SU-DHL-6 (cell line): ENCODE measurements around the gene HPS4.

ENCODE experiments used
- H2AFZ ChIP-seq: fragments of 200-600 bp; sonication (generic); 2 replicates; pipeline ENCODE4 v1.6.1; 2014; ENCODE audit warnings: low read depth, mild to moderate bottlenecking, moderate library complexity, mixed read lengths, antibody characterized with exemption, low read length; ENCODE audit not compliant: severe bottlenecking
- H3F3A ChIP-seq: fragments of 200-600 bp; shearing (Covaris generic); 2 replicates; pipeline ENCODE4 v1.6.0; 2016; ENCODE audit warnings: antibody characterized with exemption, mild to moderate bottlenecking; ENCODE audit not compliant: insufficient read depth
- H3K27ac ChIP-seq: fragments of 200-600 bp; sonication (generic); 2 replicates; pipeline ENCODE4 v1.5.1; 2016; ENCODE audit warnings: low read depth, mild to moderate bottlenecking, low read length, moderate library complexity, mixed read lengths
- H3K27me3 ChIP-seq: fragments of 200-600 bp; sonication (generic), shearing (Covaris generic); 2 replicates; pipeline ENCODE4 v1.6.0; 2014; ENCODE audit warnings: mild to moderate bottlenecking, low read length
- H3K36me3 ChIP-seq: fragments of 200-600 bp; sonication (generic); 2 replicates; pipeline ENCODE4 v1.6.1; 2014; ENCODE audit warnings: mild to moderate bottlenecking, low read length, mixed read lengths
- H3K4me2 ChIP-seq: fragments of 300-600, 200-600 bp; shearing (Covaris generic), sonication (generic); 2 replicates; pipeline ENCODE4 v1.6.0; 2014; ENCODE audit warnings: low read length, low read depth, mild to moderate bottlenecking; ENCODE audit not compliant: poor library complexity, severe bottlenecking
- H3K4me3 ChIP-seq: fragments of 200-600 bp; sonication (generic); 2 replicates; pipeline ENCODE4 v1.5.1; 2014; ENCODE audit warnings: antibody characterized with exemption, low read length, mild to moderate bottlenecking, mixed read lengths; ENCODE audit not compliant: insufficient read depth, poor library complexity, severe bottlenecking
- H3K79me2 ChIP-seq: fragments of 200-600 bp; sonication (generic); 2 replicates; pipeline ENCODE4 v1.6.1; 2014; ENCODE audit warnings: mild to moderate bottlenecking, low read length, moderate library complexity; ENCODE audit not compliant: insufficient read depth
- H3K9ac ChIP-seq: fragments of 200-600 bp; sonication (generic); 2 replicates; pipeline ENCODE4 v1.7.0; 2014; ENCODE audit warnings: mild to moderate bottlenecking, low read length
- H3K9me2 ChIP-seq: fragments of 200-600 bp; sonication (generic); replicated peaks from 2 replicates; pipeline ENCODE4 v1.6.1; 2014; ENCODE audit warnings: low read length; ENCODE audit not compliant: insufficient read depth
- H3K9me3 ChIP-seq: fragments of 200-600 bp; sonication (generic); 2 replicates; pipeline ENCODE4 v1.6.1; 2014; ENCODE audit warnings: low read length, mixed read lengths; ENCODE audit not compliant: insufficient read depth
- H4K20me1 ChIP-seq: fragments of 200-600 bp; sonication (generic); 2 replicates; pipeline ENCODE4 v1.6.1; 2014; ENCODE audit warnings: low read depth, mild to moderate bottlenecking, antibody characterized with exemption, low read length, moderate library complexity, mixed read lengths
- EZH2phosphoT487 ChIP-seq: fragments of 200-600 bp; sonication (generic), shearing (Covaris generic); conservative IDR thresholded peaks from 2 replicates; pipeline ENCODE4 v1.6.1; 2018; ENCODE audit warnings: mild to moderate bottlenecking, antibody characterized with exemption, low read length, moderate library complexity, mixed read lengths
- TF ChIP-seq, protein P1 (sequence below): fragments of 200-600 bp; sonication (generic); IDR thresholded peaks from one replicate; pipeline ENCODE4 v1.5.1; 2017; ENCODE audit warnings: antibody characterized with exemption, mild to moderate bottlenecking, low read length, moderate library complexity; ENCODE audit not compliant: insufficient read depth, poor library complexity, severe bottlenecking

Gene HPS4

DNA sequence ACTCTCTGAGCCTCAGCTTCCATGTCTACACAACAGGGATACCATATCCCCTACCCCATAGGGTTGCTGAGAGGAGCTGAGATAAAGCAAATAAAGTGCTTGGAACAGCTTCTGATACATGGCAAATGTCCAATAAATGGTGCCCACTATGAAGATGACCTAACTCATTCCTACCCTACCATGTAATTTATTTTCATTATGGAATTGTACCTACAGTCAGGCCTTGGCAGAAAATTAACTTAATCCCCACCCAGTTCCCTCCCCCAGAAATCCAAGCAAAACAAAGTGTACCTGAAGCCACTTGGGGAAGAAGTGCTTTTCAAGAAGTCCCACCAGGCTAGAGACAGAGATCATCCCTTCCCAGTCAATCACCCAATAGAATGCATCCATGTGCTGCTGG lies 10.9 kb upstream of the HPS4 start:
- Histone ChIP-seq H3K36me3 (peaks cover 26% of the 10 kb centered on the region; the same call in 1 of the 2 replicates), H3K4me2 (no peak overlapping the region)

DNA sequence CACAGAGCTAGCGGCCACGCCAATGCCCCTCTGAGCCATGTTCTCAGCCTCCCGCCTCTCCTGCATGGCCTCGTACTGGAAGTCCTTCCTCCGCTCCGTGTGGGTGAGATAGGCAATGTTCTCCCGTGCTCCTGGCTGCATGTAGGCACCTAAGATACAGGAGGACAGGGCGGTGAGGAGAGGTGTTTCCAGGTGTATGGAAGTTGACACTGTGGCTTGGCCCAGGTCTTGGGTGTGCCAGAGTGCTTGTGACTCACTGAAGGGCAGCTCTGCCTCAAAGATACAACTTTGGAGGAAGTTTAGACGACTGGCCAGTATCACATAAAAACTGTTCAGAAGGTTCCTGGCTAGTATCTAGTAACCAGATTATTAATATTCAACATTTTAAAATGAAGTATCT lies 8.6 kb upstream of the HPS4 start:
- Histone ChIP-seq H3K9ac (no peak overlapping the region), H3K4me3 (no peak overlapping the region), H3K79me2 (no peaks in the 10 kb centered on the region), H3K4me2 (no peak overlapping the region), H3F3A (no peaks in the 10 kb centered on the region; the same call in 1 of the 2 replicates), H2AFZ (no peak overlapping the region), H3K9me2 (no peaks in the 10 kb centered on the region), H3K9me3 (no peaks in the 10 kb centered on the region), H4K20me1 (no peaks in the 10 kb centered on the region), H3K36me3 (peaks cover 26% of the 10 kb centered on the region; the same call in 1 of the 2 replicates), H3K27ac (no peak overlapping the region), H3K27me3 (no peaks in the 10 kb centered on the region)
- TF ChIP-seq, protein P1, sequence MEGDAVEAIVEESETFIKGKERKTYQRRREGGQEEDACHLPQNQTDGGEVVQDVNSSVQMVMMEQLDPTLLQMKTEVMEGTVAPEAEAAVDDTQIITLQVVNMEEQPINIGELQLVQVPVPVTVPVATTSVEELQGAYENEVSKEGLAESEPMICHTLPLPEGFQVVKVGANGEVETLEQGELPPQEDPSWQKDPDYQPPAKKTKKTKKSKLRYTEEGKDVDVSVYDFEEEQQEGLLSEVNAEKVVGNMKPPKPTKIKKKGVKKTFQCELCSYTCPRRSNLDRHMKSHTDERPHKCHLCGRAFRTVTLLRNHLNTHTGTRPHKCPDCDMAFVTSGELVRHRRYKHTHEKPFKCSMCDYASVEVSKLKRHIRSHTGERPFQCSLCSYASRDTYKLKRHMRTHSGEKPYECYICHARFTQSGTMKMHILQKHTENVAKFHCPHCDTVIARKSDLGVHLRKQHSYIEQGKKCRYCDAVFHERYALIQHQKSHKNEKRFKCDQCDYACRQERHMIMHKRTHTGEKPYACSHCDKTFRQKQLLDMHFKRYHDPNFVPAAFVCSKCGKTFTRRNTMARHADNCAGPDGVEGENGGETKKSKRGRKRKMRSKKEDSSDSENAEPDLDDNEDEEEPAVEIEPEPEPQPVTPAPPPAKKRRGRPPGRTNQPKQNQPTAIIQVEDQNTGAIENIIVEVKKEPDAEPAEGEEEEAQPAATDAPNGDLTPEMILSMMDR, result no peak
- TF ChIP-seq EZH2phosphoT487, result no peak

More for the DNA sequence above, 10.9 kb upstream of the HPS4 start:
- H2AFZ ChIP-seq, result no peak overlapping the region
- no peak overlapping the region for H3K4me3 ChIP-seq
- H3K9ac ChIP-seq, result no peak overlapping the region
- no peaks in the 10 kb centered on the region for H3K9me2 ChIP-seq
- H3K27ac ChIP-seq, result no peak overlapping the region
- no peaks in the 10 kb centered on the region; the same call in 1 of the 2 replicates for H3F3A ChIP-seq
- H3K27me3 ChIP-seq, result no peaks in the 10 kb centered on the region
- no peaks in the 10 kb centered on the region for H3K9me3 ChIP-seq
- no peaks in the 10 kb centered on the region for H4K20me1 ChIP-seq
- H3K79me2 ChIP-seq, result no peaks in the 10 kb centered on the region
- TF ChIP-seq, protein P1, result no peak
- TF ChIP-seq EZH2phosphoT487, result no peak

DNA sequence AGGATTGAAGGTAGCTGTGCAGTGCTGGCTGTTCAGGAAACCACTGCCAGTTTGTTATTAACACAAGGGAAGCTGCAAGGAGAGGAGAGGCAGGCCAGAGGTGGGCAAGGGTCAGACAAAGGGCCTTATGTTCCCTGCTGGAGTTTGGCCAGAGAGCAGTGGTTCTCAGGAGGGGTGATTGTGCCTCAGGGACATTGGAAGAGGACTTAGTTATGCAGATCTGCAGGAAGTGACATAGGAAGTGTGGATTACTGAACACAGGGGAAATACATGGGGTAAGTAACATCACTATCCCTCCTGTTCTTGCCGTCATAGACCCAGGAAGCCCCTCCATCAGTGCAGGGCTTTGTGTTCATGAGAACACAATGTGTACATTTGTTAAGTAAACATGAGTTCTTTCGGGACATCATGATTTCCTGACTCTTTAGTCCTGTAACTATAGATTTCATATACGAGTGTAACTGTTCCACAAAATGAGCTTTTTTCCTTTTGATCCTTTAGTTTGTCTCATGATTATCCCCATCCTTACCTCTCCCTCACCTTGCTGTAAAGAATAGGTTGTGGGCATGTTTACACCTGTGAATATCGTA lies 6.0 kb upstream of the HPS4 start:
- Histone ChIP-seq H3K4me2 (no peak overlapping the region), H3K9me2 (no peaks in the 10 kb centered on the region), H3K27me3 (no peaks in the 10 kb centered on the region), H2AFZ (no peak overlapping the region), H3K36me3 (peaks cover 18% of the 10 kb centered on the region; the same call in 1 of the 2 replicates), H4K20me1 (no peaks in the 10 kb centered on the region), H3K9ac (no peak overlapping the region), H3F3A (no peaks in the 10 kb centered on the region; the same call in 1 of the 2 replicates), H3K27ac (no peak overlapping the region), H3K9me3 (no peaks in the 10 kb centered on the region), H3K79me2 (peaks cover 20% of the 10 kb centered on the region), H3K4me3 (no peak overlapping the region)
- TF ChIP-seq EZH2phosphoT487, result no peak
- TF ChIP-seq, protein P1, result no peak
